Panc1 (cell line): Measurements from ENCODE around the gene FBXO15. TPM values are rescaled to one million over a fixed set of nuclear protein-coding genes. Genes with fewer than 3 reads are reported as not detected.

Experiments
- ATAC-seq: fragments of 200-7000 bp; cut with Tn5 transposase; 2 replicates; pipeline ENCODE4 v1.9.1; 2020; ENCODE audit warnings: mild to moderate bottlenecking, moderate library complexity
- BruUV-seq: library from RNA; stranded (reverse); fragments of 400-500 nt; replicated peaks from 2 replicates; lab custom pipeline; 2021; lab: Mats Ljungman, UMichigan
- CTCF ChIA-PET: fragments of 300-600 bp; sonication (Branson Sonifier 250); formaldehyde crosslinking; loops from one replicate; lab custom pipeline; 2022; ENCODE audit warnings: antibody characterized with exemption; lab: Charles Lee
- POLR2A ChIA-PET: fragments of 300-600 bp; sonication (Branson Sonifier 250); formaldehyde crosslinking; loops from one replicate; lab custom pipeline; 2022; ENCODE audit warnings: antibody characterized with exemption; lab: Charles Lee
- DNase-seq: peaks from one replicate; pipeline ENCODE4 v3.0.0-alpha.2; 2010; ENCODE audit warnings: low read depth, low spot score
- H3K27ac ChIP-seq: 2 replicates; pipeline ENCODE4 v1.5.1; 2011; ENCODE audit warnings: mild to moderate bottlenecking, low read length, inconsistent platforms
- H3K27me3 ChIP-seq: fragments of 200-500 bp; sonication (Bioruptor generic); 2 replicates; pipeline ENCODE4 v1.6.0; 2014; ENCODE audit warnings: low read length, inconsistent platforms; ENCODE audit not compliant: control insufficient read depth, insufficient read depth
- H3K36me3 ChIP-seq: fragments of 200-500 bp; sonication (Bioruptor generic); 2 replicates; pipeline ENCODE4 v1.5.1; 2014; ENCODE audit warnings: inconsistent platforms, mild to moderate bottlenecking, low read length, moderate library complexity; ENCODE audit not compliant: control insufficient read depth, insufficient read depth
- H3K4me1 ChIP-seq: 2 replicates; pipeline ENCODE4 v1.5.1; 2011; ENCODE audit warnings: inconsistent platforms, mild to moderate bottlenecking, low read length, moderate library complexity; ENCODE audit not compliant: control insufficient read depth, insufficient read depth
- H3K4me3 ChIP-seq, 2 experiments: 2 replicates each; pipeline ENCODE4 v1.5.1; 2011 to 2012; ENCODE audit warnings: low read depth in 2 of 2, low read length in 2 of 2, mild to moderate bottlenecking in 2 of 2, inconsistent platforms in 1 of 2, moderate library complexity in 1 of 2
- H3K9me3 ChIP-seq: fragments of 200-500 bp; sonication (Bioruptor generic); 2 replicates; pipeline ENCODE4 v1.5.1; 2014; ENCODE audit warnings: low read depth, mild to moderate bottlenecking, inconsistent platforms, low read length, moderate library complexity; ENCODE audit not compliant: control insufficient read depth, insufficient read depth
- CTCF ChIP-seq: fragments of 450-650 bp; IDR thresholded peaks from 2 replicates; pipeline ENCODE4 v1.5.1; 2017; ENCODE audit warnings: mild to moderate bottlenecking
- POLR2AphosphoS5 ChIP-seq: IDR thresholded peaks from 2 replicates; pipeline ENCODE4 v1.6.1; 2012; ENCODE audit warnings: mild to moderate bottlenecking, low read depth, low read length, moderate library complexity
- REST ChIP-seq, 2 experiments: IDR thresholded peaks; 2 replicates each; pipeline ENCODE4 v1.6.1; 2011 to 2012; ENCODE audit warnings: low read depth in 2 of 2, control low read depth in 1 of 2, low read length in 1 of 2, mild to moderate bottlenecking in 1 of 2, moderate library complexity in 1 of 2; ENCODE audit not compliant: insufficient read depth in 1 of 2
- SIN3A ChIP-seq: IDR thresholded peaks from 2 replicates; pipeline ENCODE4 v1.6.1; 2012; ENCODE audit warnings: low read depth, mild to moderate bottlenecking, low read length, moderate library complexity, borderline replicate concordance; ENCODE audit not compliant: insufficient read depth
- TCF7L2 ChIP-seq: IDR thresholded peaks from 2 replicates; pipeline ENCODE4 v1.6.1; 2011; ENCODE audit warnings: mild to moderate bottlenecking, low read depth, low read length, inconsistent platforms
- in situ Hi-C: cut with HindIII; loops from 2 replicates; pipeline ENCODE4 v1.10.0; 2016; ENCODE audit warnings: low sequenced_read_pairs, low pct_unique_long_range_greater_than_20kb
- intact Hi-C: fragments of 100-400 bp; cut with micrococcal nuclease; formaldehyde crosslinking; loops from one replicate; pipeline ENCODE4 v1.10.0; 2022; ENCODE audit not compliant: unreplicated experiment
- total RNA-seq: library from RNA; stranded (reverse); gene quantifications from one replicate; pipeline ENCODE4 v1.2.1, GENCODE V29; 2021; ENCODE audit not compliant: unreplicated experiment

Gene FBXO15
- total RNA-seq, 1 experiment from 2014 or later = 1.9 TPM

- no peaks in the 10 kb centered on the region for H3K9me3 ChIP-seq
- ATAC-seq = no peak
- no TSS peak for BruUV-seq
- DNase-seq = no peak
- intact Hi-C loops (no loop called here), in situ Hi-C loops (loop anchor here (25.0 kb wide), 1 partner anchor 147 kb away; no protein-coding TSS in a partner anchor)
- H3K36me3 ChIP-seq = no peaks in the 10 kb centered on the region
- H3K27ac ChIP-seq = no peak overlapping the region
- TF ChIP-seq REST (IDR thresholded peaks at IDR 0.05; ENCODE audit: insufficient read depth in 1 of 2, low read depth in 2 of 2, low read length in 1 of 2) (no peak), POLR2AphosphoS5 (no peak), TCF7L2 (no peak), CTCF (no peak), SIN3A (no peak)
- ChIA-PET CTCF (interaction anchor here (1.2 kb wide), 1 partner anchor 303 kb away, joined by 3 read pairs; no protein-coding TSS in a partner anchor), POLR2A (interaction anchor here (0.6 kb wide), 1 partner anchor 30 kb away, joined by 3 read pairs; no protein-coding TSS in a partner anchor)
- H3K4me1 ChIP-seq = no peaks in the 10 kb centered on the region
- H3K27me3 ChIP-seq = peaks cover 12% of the 10 kb centered on the region
- H3K4me3 ChIP-seq = no peak overlapping the region
These were observed 42.5 kb upstream of the FBXO15 start for GRCh38 chr18:74190086-74190485.

GRCh38 chr18:74186661-74187060 is 39.0 kb upstream of the FBXO15 start:
- ChIA-PET POLR2A (no interaction called here), CTCF (no interaction called here)
- H3K4me3 ChIP-seq = no peak overlapping the region
- intact Hi-C loops = no loop called here
- ATAC-seq = no peak
- BruUV-seq = no TSS peak
- no peak overlapping the region for H3K27ac ChIP-seq
- DNase-seq = no peak
- no peaks in the 10 kb centered on the region for H3K9me3 ChIP-seq
- no peaks in the 10 kb centered on the region for H3K4me1 ChIP-seq
- no peaks in the 10 kb centered on the region for H3K36me3 ChIP-seq
- in situ Hi-C loops = loop anchor here (25.0 kb wide), 1 partner anchor 151 kb away; no protein-coding TSS in a partner anchor
- H3K27me3 ChIP-seq = peaks cover 27% of the 10 kb centered on the region
- no peak for TF ChIP-seq SIN3A
- TF ChIP-seq POLR2AphosphoS5 = no peak
- no peak for TF ChIP-seq REST (IDR thresholded peaks at IDR 0.05; ENCODE audit: insufficient read depth in 1 of 2, low read depth in 2 of 2, low read length in 1 of 2)
- TF ChIP-seq TCF7L2 = no peak
- no peak for TF ChIP-seq CTCF
